ENCODE measurements around the gene PARP14. TPM values are rescaled to one million over a fixed set of nuclear protein-coding genes. Genes with fewer than 3 reads are reported as not detected.
A peak's percentile ranks its signal among the peaks of the same experiment; 100 is the strongest.
"Not testable (repeated sequence)": the region's sequence is repeated elsewhere in the genome, so short reads cannot be mapped to it uniquely, and the experiment has no call there.

The PARP14 gene
- total RNA-seq, 1 donor from 2014 or later = 131 TPM

GRCh38 chr3:122728756-122729514, 48.3 kb downstream of the PARP14 start:
- no peaks in the 10 kb centered on the region for H3K4me1 ChIP-seq
- no peak overlapping the region for H3K27ac ChIP-seq
- H3K9me3 ChIP-seq = no peaks in the 10 kb centered on the region
- DNase-seq = no peak
- ATAC-seq = peak; percentile 43
- intact Hi-C loops (cut with DNase I) = no loop called here
- no peaks in the 10 kb centered on the region for H3K27me3 ChIP-seq
- no peak overlapping the region for H3K4me3 ChIP-seq
- no peak for TF ChIP-seq CTCF (IDR thresholded peaks at IDR 0.05)
- peaks cover 30% of the 10 kb centered on the region for H3K36me3 ChIP-seq

DNA sequence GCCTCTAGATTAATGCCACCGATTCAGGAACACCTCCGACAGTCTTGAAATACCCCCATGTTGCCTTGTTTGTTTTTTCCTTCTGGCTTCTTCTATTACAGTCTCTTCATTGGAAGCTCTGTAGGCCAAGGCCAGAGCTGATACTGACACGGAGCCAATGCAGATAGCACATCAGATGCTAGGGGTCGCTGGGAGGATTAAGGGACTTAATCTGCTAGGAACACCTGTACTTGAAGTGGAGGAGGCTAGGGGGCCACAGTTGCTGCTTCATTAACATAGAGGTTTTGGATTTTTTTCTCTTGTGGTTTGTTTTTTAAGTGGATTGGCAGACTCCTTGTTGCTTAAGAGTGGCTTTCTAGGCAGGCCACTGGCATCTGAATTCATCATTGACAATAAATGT, 49.6 kb downstream of the PARP14 start:
- intact Hi-C loops (cut with DNase I) = no loop called here
- DNase-seq (no peak), ATAC-seq (no peak)
- H3K4me3 ChIP-seq = no peak overlapping the region
- peaks cover 30% of the 10 kb centered on the region for H3K36me3 ChIP-seq
- H3K9me3 ChIP-seq = no peaks in the 10 kb centered on the region
- H3K27me3 ChIP-seq = no peaks in the 10 kb centered on the region
- TF ChIP-seq CTCF (IDR thresholded peaks at IDR 0.05) = no peak
- no peak overlapping the region for H3K27ac ChIP-seq
- H3K4me1 ChIP-seq = no peaks in the 10 kb centered on the region

- H3K36me3 ChIP-seq = peaks cover 26% of the 10 kb centered on the region
- H3K4me3 ChIP-seq; DNase-seq; H3K4me1 ChIP-seq; H3K27ac ChIP-seq; H3K27me3 ChIP-seq; intact Hi-C loops (cut with DNase I); ATAC-seq; H3K9me3 ChIP-seq: not testable (repeated sequence)
Observed at GRCh38 chr3:122732682-122733525, 52.3 kb downstream of the PARP14 start.

DNA sequence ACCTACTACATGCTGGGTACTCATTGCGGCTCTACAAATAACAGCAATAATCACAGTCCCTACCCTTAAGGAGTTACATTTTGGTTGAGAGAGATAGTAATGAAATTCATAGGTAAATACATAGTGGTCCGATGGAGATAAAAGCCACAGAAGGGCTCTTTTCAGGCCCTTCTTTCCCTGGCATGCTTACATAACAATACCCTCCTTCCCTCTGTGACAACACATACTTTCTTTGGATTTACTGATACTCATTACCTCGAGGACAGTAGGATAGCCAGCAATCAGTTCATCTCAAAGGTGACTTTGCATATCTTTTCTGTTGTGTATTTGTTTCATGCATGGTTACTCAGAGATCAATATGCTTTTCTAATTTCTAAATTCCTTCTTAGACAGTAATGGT, 58.5 kb downstream of the PARP14 start:
- peaks cover 10% of the 10 kb centered on the region for H3K36me3 ChIP-seq
- DNase-seq (no peak), ATAC-seq (no peak)
- H3K9me3 ChIP-seq = no peaks in the 10 kb centered on the region
- H3K4me1 ChIP-seq = no peaks in the 10 kb centered on the region
- H3K27me3 ChIP-seq = no peaks in the 10 kb centered on the region
- H3K4me3 ChIP-seq = no peak overlapping the region
- H3K27ac ChIP-seq = no peak overlapping the region
- no peak for TF ChIP-seq CTCF (IDR thresholded peaks at IDR 0.05)
- intact Hi-C loops (cut with DNase I) = no loop called here

- no peak for ATAC-seq
- no peak for TF ChIP-seq CTCF (IDR thresholded peaks at IDR 0.05)
- intact Hi-C loops (cut with DNase I) = no loop called here
Observed at GRCh38 chr3:122742234-122742633, 61.6 kb downstream of the PARP14 start.

GRCh38 chr3:122743581-122744120, 63.0 kb downstream of the PARP14 start:
- intact Hi-C loops (cut with DNase I) = no loop called here
- TF ChIP-seq CTCF (IDR thresholded peaks at IDR 0.05) = no peak
- no peak for DNase-seq

More at GRCh38 chr3:122742234-122742633, 61.6 kb downstream of the PARP14 start:
- Histone ChIP-seq H3K9me3 (no peaks in the 10 kb centered on the region), H3K27me3 (no peaks in the 10 kb centered on the region), H3K27ac (no peak overlapping the region), H3K4me3 (no peak overlapping the region), H3K36me3 (peaks cover 14% of the 10 kb centered on the region), H3K4me1 (no peaks in the 10 kb centered on the region)
- DNase-seq = no peak

More at GRCh38 chr3:122743581-122744120, 63.0 kb downstream of the PARP14 start:
- no peak for ATAC-seq
- Histone ChIP-seq H3K27ac (no peak overlapping the region), H3K4me1 (no peaks in the 10 kb centered on the region), H3K27me3 (no peaks in the 10 kb centered on the region), H3K9me3 (no peaks in the 10 kb centered on the region), H3K4me3 (no peak overlapping the region), H3K36me3 (peaks cover 14% of the 10 kb centered on the region)

All from upper lobe of right lung (tissue), 1 donor.